Sigmoid colon (tissue), 7 donors: ENCODE measurements around the gene COL1A1. TPM values are rescaled to one million over a fixed set of nuclear protein-coding genes. Genes with fewer than 3 reads are reported as not detected.

Experiments
- DNase-seq: peaks from one replicate; pipeline ENCODE4 v3.0.0-alpha.2; 2019
- H3K27ac ChIP-seq, 4 donors: fragments of 200-600 bp; sonication (generic); one replicate each; pipeline ENCODE4 v1.5.1; 2016 to 2019; ENCODE audit warnings: mild to moderate bottlenecking in 1 of 4
- H3K27me3 ChIP-seq, 3 donors: fragments of 200-600 bp; sonication (generic); one replicate each; pipeline ENCODE4 v1.5.1; 2019; ENCODE audit warnings: mild to moderate bottlenecking in 1 of 3
- H3K36me3 ChIP-seq, 4 donors: fragments of 200-600 bp; sonication (generic); one replicate each; pipeline ENCODE4 v1.5.1; 2016 to 2019
- H3K4me1 ChIP-seq, 4 donors: fragments of 200-600 bp; sonication (generic); one replicate each; pipeline ENCODE4 v1.5.1; 2017 to 2019
- H3K4me3 ChIP-seq, 4 donors: fragments of 200-600 bp; sonication (generic); one replicate each; pipeline ENCODE4 v1.5.1; 2017 to 2019; ENCODE audit warnings: mild to moderate bottlenecking in 2 of 4, moderate library complexity in 1 of 4
- H3K9me3 ChIP-seq, 4 donors: fragments of 200-600 bp in 3 of 4; sonication (generic) in 3 of 4; one replicate each; pipeline versions ENCODE4 v1.5.1 to v1.6.1; 2013 to 2019
- CTCF ChIP-seq, 4 experiments: fragments of 450-650 bp in 3 of 4; fragments of 200-600 bp in 1 of 4; IDR thresholded peaks; one replicate each; pipeline ENCODE4 v1.5.1; 2016 to 2019; ENCODE audit warnings: antibody characterized with exemption in 4 of 4, mild to moderate bottlenecking in 3 of 4, moderate library complexity in 2 of 4
- EP300 ChIP-seq, 4 donors: sonication (generic); formaldehyde crosslinking; IDR thresholded peaks; one replicate each; pipeline ENCODE4 v1.6.1; 2017; ENCODE audit warnings: antibody characterized with exemption in 4 of 4
- POLR2A ChIP-seq, 2 donors: fragments of 450-650 bp; IDR thresholded peaks; one replicate each; pipeline ENCODE4 v1.6.1; 2016; ENCODE audit warnings: antibody characterized with exemption in 2 of 2, mild to moderate bottlenecking in 2 of 2, moderate library complexity in 2 of 2
- POLR2AphosphoS5 ChIP-seq, 4 donors: sonication (generic); formaldehyde crosslinking; IDR thresholded peaks; one replicate each; pipeline ENCODE4 v1.6.1; 2017; ENCODE audit warnings: antibody characterized with exemption in 4 of 4
- WGBS, 2 donors: extraction: QIAGEN DNeasy Blood & Tissue Kit; methylation state at CpG; one replicate each; pipeline ENCODE4 v1.1.7; 2013; 5-methylcytosine and 5-hydroxymethylcytosine counted together
- intact Hi-C: fragments of 100-400 bp; cut with DNase I; formaldehyde crosslinking; loops from one replicate; pipeline ENCODE4 v1.15.1; 2023
- polyA plus RNA-seq, 3 donors: library from polyadenylated mRNA; stranded (reverse); fragments of 200-250 nt; gene quantifications; one replicate each; pipeline ENCODE4 v1.2.3, GENCODE V29; 2013
- total RNA-seq, 4 donors: library from RNA; depleted of rRNA; stranded (reverse); fragments of >200 nt; gene quantifications; one replicate each; pipeline ENCODE4 v1.1.0, GENCODE V29; 2016
- donor health status: healthy with polysubstance abuse.
- donor health status: Bipolar disorder and iron deficiency.
- donor health status: healthy.

Gene COL1A1
- total and polyA plus RNA-seq, 7 donors = 7.8 to 459 (median 49.2) TPM

DNA sequence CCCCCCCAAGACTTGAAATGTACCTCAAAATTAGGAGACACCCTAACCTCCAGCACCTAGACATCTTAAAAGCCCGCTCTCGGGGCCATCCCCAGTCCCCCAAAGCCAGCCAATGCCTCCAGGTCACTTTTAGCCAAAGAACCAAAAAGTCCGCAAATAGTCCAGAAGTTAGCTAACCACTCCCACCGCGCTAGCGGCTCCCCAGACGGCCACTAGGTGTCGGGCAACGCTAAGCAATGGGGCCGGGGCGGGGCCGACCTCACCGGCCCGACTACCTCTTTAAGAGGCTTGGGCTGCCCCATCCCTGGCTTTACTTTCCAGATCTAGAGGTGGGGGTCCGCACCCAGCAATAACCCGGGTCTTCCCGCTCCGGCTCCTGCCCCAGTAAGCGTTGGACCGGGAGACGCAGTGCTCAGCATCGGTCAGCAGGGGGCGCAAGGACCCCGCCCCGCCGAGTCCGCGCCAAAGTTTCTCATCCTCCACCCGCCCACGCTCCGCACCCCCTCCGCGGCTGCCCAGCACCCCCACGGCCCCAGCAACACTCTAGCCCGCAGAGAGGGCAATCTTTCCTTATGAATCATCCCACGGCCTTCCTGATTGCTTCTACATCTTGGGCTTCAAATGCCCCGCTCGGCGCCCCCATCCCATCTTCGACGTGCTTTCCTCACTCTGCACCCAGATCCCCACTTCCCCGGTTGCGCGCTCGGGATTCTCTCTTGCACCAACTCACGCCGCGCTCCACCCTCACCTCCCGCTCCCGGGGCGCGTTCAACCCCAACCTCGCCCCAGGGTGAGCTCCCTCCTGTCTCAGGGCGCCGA lies 765 bp downstream of the COL1A1 start:
- 1 to 2% methylated on average over 55 of the region's 55 CpGs for WGBS, 2 donors

GRCh38 chr17:50199803-50200456 lies 1.5 kb downstream of the COL1A1 start:
- Histone ChIP-seq H3K36me3 (peaks cover 33 to 47% (median 37%) of the 10 kb centered on the region in 4 donors), H3K27me3 (no peaks in the 10 kb centered on the region), H3K9me3 (no peaks in the 10 kb centered on the region), H3K27ac (peak overlapping the region; percentile 87 to 99 (median 96)), H3K4me3 (peak overlapping the region; percentile 69 to 93 (median 77)), H3K4me1 (peaks cover 0 to 83% (median 78%) of the 10 kb centered on the region in 4 donors)
- intact Hi-C loops = loop anchor here (1.0 to 2.0 kb wide), 5 partner anchors 21 to 97 kb away; no protein-coding TSS in a partner anchor
- DNase-seq = peak; percentile 99
- peak in 3 of 4 donors; percentile 78 to 87 (median 82) for TF ChIP-seq EP300 (IDR thresholded peaks at IDR 0.05)
- no peak for TF ChIP-seq CTCF (IDR thresholded peaks at IDR 0.05)
- peak; percentile 69 to 93 (median 84) for TF ChIP-seq POLR2AphosphoS5 (IDR thresholded peaks at IDR 0.05)
- TF ChIP-seq POLR2A (IDR thresholded peaks at IDR 0.05) = peak in 1 of 2 donors; percentile 8
- 0 to 1% methylated on average over 36 of the region's 36 CpGs for WGBS, 2 donors

More for the DNA sequence above, 765 bp downstream of the COL1A1 start:
- Histone ChIP-seq H3K9me3 (no peaks in the 10 kb centered on the region), H3K27me3 (no peaks in the 10 kb centered on the region), H3K36me3 (peaks cover 26 to 39% (median 30%) of the 10 kb centered on the region in 4 donors), H3K4me3 (peak overlapping the region; percentile 69 to 93 (median 77)), H3K4me1 (peaks cover 0 to 83% (median 77%) of the 10 kb centered on the region in 4 donors), H3K27ac (peak overlapping the region; percentile 87 to 99 (median 96))
- DNase-seq = peak; percentile 98
- TF ChIP-seq CTCF (IDR thresholded peaks at IDR 0.05) (peak; percentile 100), POLR2AphosphoS5 (IDR thresholded peaks at IDR 0.05) (peak in 2 of 4 donors; percentile 41 to 42), POLR2A (IDR thresholded peaks at IDR 0.05) (no peak), EP300 (IDR thresholded peaks at IDR 0.05) (peak in 1 of 4 donors; percentile 2)
- intact Hi-C loops = loop anchor here (1.0 kb wide), 3 partner anchors 73 to 97 kb away; no protein-coding TSS in a partner anchor

DNA sequence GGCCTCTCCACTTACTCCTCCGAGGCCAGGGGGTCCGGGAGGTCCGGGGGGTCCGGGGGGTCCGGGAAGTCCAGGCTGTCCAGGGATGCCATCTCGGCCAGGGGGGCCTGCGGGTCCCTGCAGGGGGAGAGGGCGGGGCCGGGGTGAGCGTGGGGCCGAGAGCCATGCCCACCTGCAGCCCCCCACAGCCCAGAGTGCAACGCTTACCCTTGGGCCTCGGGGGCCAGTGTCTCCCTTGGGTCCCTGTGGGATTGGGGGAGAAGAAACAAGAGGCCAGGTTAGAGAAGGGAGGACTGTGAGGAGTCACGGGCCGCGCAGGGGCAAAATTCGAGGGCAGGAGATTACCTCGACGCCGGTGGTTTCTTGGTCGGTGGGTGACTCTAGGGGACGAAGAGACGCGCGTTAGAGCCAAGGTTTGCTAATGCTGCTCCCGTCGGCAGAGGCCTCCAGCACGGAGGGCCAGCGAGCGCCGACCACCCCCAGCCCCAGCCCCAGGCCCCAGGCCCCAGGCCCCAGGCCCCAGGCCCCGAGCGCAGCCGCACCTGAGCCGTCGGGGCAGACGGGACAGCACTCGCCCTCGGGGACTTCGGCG lies 2.1 kb downstream of the COL1A1 start:
- H3K27ac ChIP-seq = peak overlapping the region; percentile 87 to 99 (median 96)
- H3K9me3 ChIP-seq = no peaks in the 10 kb centered on the region
- H3K4me1 ChIP-seq = peaks cover 0 to 83% (median 74%) of the 10 kb centered on the region in 4 donors
- H3K36me3 ChIP-seq = peaks cover 40 to 53% (median 43%) of the 10 kb centered on the region in 4 donors
- DNase-seq = peak; percentile 76
- intact Hi-C loops = loop anchor here (2.0 kb wide), 2 partner anchors 21 to 31 kb away; no protein-coding TSS in a partner anchor
- no peaks in the 10 kb centered on the region for H3K27me3 ChIP-seq
- WGBS, 2 donors = 21 to 39% methylated on average over 41 of the region's 41 CpGs
- H3K4me3 ChIP-seq = peak overlapping the region; percentile 69 to 93 (median 77)
- TF ChIP-seq POLR2AphosphoS5 (IDR thresholded peaks at IDR 0.05) (no peak), CTCF (IDR thresholded peaks at IDR 0.05) (no peak), EP300 (IDR thresholded peaks at IDR 0.05) (no peak), POLR2A (IDR thresholded peaks at IDR 0.05) (no peak)

DNA sequence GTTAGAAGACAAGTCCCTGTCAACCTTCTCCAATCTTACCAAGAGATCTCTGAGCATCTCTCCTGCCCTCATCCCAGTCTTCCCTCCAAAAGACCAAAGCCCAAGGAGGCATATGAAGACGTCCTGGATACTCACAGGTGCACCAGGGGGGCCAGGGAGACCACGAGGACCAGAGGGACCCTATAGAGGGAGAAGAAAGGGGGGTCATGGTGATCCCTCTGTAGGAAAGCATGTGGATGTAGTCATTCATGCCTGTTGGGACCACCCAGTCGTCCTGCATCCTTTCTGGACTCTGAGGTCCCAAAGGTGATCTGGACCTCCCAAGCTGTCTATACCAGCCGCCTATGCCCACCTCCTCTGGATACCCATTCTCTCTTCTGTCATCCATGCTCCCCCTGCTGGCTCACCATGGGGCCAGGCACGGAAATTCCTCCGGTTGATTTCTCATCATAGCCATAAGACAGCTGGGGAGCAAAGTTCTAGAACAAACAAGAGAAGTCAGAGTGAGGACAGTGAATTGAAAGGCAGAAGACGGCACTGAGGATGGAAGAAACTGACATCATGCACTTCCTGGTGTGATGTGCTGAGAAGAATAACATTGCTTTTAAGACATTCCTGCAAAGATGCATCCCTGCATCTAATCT lies 3.3 kb downstream of the COL1A1 start:
- H3K36me3 ChIP-seq = peaks cover 51 to 65% (median 54%) of the 10 kb centered on the region in 4 donors
- peak overlapping the region in 1 of 4 donors; percentile 82 for H3K4me3 ChIP-seq
- intact Hi-C loops = loop anchor here (2.0 kb wide), 2 partner anchors 19 to 29 kb away; no protein-coding TSS in a partner anchor
- DNase-seq = peak; percentile 85
- no peaks in the 10 kb centered on the region for H3K27me3 ChIP-seq
- 10 to 17% methylated on average over 7 of the region's 7 CpGs for WGBS, 2 donors
- H3K27ac ChIP-seq = peak overlapping the region; percentile 87 to 99 (median 96)
- H3K4me1 ChIP-seq = peaks cover 0 to 82% (median 67%) of the 10 kb centered on the region in 4 donors
- H3K9me3 ChIP-seq = no peaks in the 10 kb centered on the region
- peak; percentile 45 to 72 (median 60) for TF ChIP-seq CTCF (IDR thresholded peaks at IDR 0.05)
- TF ChIP-seq EP300 (IDR thresholded peaks at IDR 0.05) = no peak
